ENCODE results near the gene SHQ1. TPM values are rescaled to one million over a fixed set of nuclear protein-coding genes. Genes with fewer than 3 reads are reported as not detected.
"Not testable (repeated sequence)": the region's sequence is repeated elsewhere in the genome, so short reads cannot be mapped to it uniquely, and the experiment has no call there.

Gene SHQ1
- polyA plus RNA-seq, 12 donors: 10.2 to 18.5 (median 15.0) TPM; not detected in 2

DNA sequence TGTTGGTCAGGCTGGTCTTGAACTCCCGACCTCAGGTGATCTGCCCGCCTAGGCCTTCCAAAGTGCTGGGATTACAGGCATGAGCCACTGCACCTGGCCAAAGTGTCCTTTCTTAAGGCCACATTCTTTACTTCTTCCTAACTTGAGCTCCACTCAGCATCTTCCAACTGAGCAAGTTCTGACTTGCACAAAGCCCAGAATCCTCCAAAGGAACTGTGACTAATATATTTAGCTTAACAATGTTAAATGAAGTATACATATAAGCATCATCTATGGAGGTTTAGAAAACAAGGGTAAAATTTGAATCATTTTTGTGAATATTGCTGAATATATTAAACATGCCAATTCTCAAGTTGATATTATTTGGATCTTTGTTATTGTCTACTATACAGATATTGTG lies 93.7 kb downstream of the SHQ1 start:
- DNase-seq: no peak

DNA sequence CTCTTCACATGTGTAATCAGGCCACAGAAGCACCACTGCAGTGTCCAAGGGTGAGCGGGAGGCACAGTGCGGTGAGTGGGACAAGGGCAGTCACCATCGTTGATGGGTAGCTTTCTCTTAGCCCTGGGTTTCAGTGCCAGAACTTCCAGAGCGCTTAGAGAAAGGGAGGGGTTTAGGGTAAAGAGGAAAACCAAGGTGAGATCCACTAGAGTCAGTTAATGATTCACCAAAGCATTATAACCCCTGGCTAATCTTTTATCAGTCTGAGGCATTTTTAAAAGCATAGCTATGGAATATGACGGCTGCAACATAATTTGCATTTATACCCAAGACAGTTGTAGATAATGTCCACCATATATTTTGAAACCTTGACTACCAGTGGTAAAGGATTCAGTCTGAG lies 94.8 kb downstream of the SHQ1 start:
- DNase-seq: no peak

DNA sequence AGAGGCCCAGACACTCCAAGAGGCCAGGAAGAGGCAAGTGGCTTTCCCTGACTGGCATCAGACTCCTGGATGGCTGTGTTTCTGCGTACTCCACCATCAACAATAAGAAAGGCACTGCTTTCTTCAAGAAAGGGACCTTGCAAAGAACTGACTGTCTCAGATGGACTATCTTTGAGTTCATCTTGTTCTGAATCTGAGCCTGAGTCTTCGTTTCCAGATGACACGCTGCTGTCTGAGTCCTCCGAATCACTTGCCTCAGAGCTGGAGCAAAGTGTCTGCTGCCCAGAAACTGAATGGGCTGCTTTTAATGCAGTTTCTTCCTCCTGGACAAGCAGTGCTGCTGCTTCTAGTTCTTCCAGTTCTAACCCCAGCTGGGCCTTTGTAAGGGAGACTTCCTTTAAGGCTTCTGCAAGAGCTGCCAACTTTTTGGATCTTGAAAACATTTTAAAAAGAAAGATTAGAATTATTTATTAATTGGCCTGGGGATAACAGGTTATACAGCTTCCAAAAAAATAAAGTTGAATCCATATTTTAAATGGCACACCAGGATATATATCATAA lies 97.8 kb downstream of the SHQ1 start:
- DNase-seq: no peak

DNA sequence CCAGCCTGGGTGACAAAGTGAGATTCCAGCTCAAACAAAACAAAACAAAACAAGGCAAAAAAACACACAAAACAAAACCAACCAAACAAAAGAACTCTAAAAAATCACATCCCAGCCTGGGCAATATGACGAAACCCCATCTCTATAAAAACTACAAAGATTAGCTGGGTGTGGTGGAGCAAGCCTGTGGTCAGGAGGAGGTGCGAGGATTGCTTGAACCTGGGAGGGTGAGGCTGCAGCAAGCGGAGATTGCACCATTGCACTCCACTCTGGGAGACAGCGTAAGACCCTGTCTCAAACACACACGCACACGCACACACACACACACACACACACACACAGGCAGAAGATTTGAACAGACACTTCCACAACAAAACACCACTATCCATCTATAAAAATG lies 99.6 kb downstream of the SHQ1 start:
- no peak for DNase-seq

DNA sequence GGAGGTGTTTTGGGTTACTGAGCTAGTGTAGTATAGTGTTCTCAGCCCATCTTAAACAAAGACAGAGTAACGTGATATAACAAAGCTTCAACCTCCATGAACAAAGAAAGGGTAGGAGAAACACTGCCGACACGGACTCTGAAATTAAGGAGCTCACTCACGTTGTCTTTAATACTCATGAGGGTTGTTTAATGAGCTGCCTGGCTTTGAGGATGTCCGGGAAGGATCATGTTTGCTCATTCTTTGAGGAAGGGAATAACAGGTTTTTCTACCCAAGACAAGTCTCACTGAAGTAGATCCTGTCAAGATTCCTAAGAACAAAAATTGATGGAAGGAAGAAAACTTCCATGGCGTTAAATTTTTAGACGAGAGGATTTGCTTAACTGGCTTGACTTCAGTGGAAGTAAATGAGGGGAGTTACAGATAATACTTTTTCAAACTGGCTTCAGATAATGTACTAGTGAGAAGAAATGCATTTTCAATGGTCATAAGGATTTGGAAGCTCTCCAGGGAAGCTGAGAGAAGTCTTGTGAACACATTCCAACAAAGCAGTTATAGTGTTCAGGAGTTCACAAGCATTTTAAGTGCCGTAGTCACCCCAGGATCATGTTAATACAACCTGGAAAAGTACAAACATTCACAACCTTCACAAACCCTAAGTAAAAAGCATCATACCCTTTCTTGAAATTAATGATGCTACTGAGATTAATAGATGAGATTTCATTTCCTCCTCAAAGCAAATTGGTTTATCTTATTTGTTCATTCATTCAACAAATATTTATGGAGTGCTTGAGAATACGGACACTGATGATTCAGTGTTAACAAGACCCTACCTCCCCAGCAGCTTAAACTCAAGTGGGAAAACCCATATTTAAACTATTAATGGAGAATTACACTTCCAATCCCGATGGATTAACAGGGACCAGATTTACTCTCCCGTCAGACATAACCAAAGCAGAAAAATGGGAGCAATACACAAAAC lies 101.5 kb downstream of the SHQ1 start:
- DNase-seq: no peak

DNA sequence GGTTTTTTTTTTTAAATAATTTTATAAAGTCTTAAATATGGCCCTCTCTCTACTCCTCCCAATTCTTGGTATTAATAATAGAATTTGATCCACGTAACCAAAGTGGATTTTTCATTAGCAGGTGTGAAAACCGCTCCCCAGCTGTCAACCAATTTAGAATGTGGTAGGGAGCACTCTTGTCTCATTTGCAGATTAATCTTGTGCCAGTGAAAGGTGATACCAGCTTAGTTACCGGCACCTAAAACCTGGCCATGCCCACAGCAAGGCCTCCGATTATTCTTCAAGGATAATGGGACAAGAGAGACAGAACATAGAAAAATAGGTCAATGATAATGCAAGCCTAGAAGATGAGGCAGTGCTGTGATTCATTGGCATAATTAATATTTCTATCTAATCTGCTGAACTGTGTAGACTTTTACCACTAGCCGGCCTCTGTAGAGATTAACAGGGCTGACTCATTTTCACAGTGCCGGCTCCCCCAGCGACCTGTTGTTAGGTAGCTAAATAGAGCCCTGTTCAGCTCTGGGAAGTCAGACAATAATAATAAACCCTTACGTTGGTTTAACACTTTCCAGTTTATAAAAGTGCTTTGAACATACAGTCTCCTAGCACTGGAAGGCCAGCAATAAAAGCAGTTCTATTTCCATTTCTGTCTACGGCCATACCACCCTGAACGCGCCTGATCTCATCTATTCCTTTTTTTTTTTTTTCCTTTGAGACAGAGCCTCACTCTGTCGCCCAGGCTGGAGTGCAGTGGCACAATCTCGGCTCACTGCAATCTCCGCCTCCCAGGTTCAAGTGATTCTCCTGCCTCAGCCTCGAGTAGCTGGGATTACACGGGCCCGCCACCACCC lies 102.9 kb downstream of the SHQ1 start:
- no peak for DNase-seq

DNA sequence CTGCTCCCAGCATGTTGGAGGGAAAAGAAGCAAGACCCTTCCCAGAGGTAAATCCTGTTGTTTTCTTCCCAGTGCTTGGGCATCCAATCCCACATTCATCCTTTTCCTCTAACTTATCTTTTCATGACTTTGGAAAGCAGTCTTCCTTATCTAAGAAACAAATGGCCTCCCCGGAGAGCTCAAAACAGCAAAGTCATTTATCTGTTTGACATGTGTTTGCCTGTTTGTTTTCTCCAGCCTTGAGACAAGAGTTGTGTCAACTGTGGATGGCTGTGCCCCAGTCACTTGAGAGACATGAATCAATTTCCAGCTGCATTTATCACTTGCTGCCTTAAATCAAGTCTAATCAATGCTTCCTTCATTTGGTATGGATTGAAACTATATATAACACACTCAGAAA lies 103.9 kb downstream of the SHQ1 start:
- DNase-seq: no peak

DNA sequence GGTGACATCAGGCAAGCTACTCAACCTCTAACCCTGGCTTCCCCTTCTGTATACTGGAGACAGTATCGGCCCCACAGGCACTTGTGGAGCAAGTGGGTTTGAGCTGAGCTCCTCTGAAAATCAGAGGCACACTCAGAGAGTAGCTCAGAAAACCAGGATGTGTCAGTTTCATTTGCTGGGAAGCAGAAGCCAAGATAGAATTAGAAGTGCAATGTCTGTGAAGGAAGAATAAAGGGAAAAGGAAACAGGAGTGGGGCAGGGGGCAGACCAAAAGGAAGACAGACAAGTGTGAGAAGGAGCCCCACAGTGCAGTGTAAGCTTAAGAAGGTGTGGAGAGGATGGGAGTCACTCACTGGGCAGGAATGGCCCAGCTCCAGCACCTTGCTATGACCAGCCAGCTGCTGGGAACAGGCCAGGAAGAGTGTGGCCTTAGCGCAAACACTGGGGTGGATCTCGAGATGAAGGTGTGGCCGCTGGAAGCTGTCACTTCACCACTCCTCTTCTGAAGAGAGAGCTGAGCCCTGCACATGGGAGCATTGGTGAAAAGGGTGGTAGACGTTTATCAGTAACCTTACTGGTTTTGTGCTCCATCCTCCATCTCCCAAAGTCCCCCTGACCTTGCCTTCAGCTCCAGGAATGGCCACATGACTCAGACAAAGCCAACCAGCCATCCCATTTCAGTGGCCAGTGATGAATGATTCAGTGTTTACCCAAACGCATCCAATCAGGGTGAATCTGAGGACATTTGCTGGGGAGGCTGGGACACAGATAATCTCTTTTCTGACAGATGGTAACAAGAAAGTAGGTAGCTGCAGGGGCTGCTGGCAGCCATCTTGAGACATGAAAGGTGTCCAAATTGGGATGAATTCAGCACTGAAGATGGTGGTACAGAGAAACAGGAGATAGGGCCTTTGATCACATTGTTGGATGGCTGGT lies 108.4 kb downstream of the SHQ1 start:
- DNase-seq: no peak

DNA sequence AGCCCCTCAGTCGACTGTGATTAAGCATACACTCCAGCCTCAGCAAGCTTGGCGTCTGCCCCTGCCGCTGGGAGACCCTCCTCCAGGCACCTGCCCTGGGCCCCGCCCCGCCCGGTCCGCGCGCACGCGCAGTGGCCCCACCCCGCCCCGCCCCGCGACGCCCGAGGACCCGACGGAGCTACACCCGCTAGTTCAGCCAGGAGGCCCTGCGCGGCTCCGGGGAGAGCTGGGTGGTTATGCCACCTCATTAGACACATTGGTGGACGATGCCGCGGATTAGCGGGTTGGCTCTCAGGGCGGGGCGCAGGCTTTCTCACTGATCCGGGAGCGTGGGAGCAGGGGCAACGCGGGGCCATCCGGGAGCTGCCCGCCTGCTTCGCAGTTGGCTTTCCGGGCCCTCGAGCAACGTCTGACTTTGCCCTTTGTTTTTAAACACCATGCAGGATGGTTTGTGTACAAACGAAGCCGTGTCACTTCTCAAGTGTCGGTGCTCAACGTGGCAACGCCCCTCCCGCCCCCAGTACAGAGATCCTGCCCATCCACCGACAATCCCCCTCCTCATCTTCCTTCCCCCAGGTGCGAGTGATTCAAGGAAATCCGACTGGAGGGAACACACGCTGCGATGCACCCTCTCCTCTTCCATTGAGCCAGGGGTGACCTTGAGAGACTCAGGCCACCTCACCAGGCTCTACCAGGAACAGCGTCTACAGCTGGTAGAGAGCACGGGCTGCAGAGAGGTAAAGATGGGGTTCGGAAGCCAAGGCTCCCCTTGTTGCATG lies 109.3 kb downstream of the SHQ1 start:
- DNase-seq: no peak

DNA sequence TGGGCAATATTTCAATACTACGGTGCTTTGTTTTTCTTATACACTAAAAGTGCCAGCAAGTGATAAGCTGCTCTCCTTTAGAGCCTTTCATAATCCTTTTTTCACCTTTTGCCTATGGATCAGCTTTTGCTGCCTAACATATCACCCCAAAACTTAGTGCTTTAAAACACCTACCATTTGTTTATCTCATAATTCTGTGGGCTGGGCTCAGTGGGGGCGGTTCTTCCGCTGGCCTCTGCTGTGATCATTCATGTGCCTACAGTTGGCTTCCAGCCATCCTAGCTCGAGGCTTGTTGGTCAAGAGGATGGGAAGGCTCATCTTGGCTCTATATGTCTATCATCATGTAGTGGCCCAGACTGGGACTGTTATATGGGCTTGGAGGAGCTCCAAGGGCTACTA lies 113.2 kb downstream of the SHQ1 start:
- DNase-seq: not testable (repeated sequence)

DNA sequence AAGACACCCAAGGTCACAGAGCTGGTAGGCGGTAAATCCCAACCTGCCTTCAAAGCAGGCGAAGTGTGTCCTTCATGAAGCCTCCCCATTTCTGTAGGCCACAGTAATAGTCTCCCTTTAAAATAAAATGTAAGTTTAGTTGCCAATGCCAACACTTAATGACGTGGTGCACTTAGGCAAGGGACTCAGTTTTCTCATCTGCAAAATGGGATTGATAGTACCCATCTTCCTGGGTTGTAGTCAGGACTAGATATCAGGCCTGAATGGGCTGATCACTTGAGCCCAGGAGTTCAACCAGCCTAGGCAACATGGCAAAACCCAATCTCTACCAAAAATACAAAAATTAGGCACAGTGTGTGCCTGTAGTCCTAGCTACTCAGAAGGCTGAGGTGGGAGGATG lies 114.6 kb downstream of the SHQ1 start:
- no peak for DNase-seq

DNA sequence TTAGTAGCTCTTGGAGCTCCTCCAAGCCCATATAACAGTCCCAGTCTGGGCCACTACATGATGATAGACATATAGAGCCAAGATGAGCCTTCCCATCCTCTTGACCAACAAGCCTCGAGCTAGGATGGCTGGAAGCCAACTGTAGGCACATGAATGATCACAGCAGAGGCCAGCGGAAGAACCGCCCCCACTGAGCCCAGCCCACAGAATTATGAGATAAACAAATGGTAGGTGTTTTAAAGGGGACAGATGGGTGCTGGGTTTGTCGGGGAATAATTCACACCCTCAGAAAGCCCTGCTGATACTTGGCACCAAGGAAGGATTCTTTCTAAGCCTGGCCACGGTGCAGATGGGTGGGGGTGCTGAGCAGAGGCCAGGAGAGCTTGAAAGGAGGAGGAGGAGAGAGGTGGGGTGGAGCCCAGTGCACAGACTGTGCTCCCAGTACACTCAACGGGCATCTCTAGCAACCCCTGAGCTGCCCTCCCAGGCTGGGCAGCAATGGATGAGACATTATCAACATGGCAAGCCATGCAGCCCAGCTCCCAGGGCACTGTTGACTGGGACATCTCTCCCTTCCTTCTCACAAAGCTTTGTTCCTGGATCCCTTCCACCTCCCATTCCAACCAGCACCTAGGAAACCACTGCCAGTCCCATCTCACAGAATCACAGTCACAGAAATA lies 115.4 kb downstream of the SHQ1 start:
- DNase-seq: not testable (repeated sequence)

DNA sequence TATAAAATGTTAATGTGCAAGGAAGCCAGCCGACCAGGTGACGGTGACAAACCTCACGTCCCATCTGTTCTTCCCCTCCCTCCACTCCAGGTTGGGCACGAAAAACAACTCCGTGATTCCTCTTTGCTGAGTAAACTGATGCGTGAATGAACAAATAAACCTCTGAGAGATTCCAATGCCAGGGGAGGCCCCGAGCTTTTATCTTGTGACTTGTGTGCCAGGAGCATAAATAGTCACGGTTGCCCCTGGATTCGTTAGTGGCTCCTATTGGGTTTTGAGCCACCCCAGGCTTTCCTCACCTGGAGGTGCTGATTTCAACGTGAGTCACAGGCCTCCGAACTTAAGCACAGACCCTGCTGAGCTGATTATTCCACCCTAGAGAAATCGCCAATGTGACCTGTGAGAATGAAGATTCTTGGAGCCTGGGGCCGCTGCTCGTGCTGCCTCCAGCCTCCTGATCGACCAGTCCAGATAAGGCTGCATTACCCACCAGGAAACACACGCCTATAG lies 119.2 kb downstream of the SHQ1 start:
- DNase-seq: no peak

DNA sequence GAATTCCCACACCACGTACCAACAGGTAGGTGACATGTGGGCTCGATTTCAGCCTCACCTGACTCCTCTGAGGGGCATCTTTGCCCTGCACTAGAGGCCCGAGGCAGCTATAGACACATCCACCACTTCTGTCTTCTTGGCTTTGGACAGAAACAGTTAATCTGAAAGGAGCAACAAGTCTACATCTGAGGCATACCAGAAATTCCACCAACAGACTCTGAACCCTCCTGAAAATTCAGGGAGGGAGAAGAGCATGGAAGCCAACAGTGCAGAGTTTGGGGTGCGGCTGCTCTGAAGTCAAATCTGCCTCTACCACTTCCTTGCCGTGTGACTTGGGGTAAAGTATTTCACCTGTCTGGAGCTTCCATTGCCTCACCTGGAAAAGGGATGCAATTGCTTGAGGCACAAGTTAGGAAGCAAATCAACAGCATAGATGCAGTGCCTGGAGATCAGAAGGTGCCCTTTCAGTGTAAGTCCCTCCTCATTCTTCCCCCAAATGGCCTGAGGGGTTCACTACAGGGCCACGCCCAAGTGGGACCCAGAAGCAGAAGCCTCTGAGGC lies 119.8 kb downstream of the SHQ1 start:
- no peak for DNase-seq

DNA sequence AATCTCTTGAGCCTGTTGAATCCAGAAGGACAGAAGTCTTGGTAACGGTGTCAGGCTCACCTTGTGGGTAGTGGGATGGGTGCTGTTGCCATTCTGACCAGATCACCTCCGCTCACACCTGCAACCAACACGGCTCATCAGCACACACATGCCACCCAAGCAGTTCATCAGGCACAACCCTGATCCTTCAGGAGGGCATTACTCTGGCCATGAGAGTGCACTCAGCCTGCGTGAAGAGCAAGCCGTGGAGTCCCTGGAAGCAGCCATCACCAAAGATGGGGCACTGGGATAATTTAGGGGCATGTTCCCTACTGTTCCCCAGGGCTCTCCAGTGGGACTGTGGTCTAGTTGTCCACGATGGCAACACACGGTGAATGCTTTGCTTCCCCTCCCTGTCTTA lies 120.5 kb downstream of the SHQ1 start:
- DNase-seq: no peak

DNA sequence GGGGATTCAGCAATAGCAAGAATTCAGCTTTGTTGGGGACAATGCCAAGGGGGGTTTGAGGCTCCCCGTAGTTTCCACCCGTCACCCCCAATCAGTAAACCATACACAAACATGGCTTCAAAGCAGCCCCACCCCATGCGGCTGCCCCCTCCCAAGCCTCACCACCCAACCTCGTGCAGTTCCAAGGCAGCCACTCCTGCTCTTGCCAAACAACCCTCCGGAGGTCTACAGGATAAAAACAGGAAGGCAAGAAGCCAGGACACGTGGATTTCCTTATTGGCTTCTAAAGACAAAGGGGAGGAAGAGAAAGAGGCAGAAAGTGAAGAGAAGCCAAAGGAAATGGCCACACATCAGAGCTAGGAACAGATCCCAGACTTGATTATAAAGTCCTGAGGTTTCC lies 121.1 kb downstream of the SHQ1 start:
- DNase-seq: peak; percentile 60

DNA sequence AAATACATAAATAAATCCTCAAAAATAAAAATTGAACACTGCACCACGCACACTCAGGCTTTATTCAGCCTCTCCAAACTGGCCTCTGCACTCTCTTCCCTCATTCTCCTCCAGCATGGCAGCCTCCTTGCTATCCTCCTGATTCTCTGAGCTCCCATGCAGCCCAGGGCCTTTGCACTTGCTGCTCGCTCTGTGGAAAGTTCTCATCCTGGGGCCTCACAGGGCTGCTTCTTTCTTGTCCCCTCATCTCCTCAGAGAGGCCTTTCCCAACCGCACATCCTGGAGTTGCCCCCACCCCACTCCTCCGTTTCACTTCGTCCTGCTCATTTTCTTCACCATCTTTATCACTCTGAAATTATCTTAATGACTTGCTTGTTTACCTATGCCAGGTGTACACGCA lies 123.0 kb downstream of the SHQ1 start:
- DNase-seq: no peak

DNA sequence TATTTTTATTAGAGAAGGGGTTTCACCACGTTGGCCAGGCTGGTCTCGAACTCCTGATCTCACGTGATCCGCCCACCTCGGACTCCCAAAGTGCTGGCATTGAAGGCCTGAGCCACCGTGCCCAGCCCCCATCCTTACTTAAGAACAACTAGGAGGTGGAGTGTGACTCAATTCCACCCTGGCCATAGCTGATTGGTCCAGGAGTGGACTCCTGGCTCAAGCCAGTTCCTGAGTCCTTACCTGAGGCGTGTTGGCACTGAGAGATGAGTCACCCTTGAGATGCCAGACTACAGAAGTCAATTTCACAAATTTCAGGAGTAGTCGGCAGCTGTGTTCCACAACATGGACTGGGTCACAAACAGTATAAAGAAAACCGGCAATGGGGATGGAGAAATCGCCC lies 124.2 kb downstream of the SHQ1 start:
- DNase-seq: no peak
